ENCODE results near the gene LVRN. TPM values are rescaled to one million over a fixed set of nuclear protein-coding genes. Genes with fewer than 3 reads are reported as not detected.

Gene LVRN
- 0.13 TPM in 1 of 2 replicates, not detected in the other for total RNA-seq

GRCh38 chr5:115962239-115962564 is at the start of gene LVRN:
Gene LVRN (plus strand): TSS chr5:115962475. CDS start chr5:115962618, 143 bp downstream.

GRCh38 chr5:116032094-116032517 is 69.8 kb downstream of the LVRN start, which contains the start of gene ARL14EPL:
Gene ARL14EPL (plus strand): TSS chr5:116032472. CDS start chr5:116051466, 18,994 bp downstream.

Other genes starting within 250 kb of the LVRN start
- gene CDO1, start 145.8 kb upstream of the LVRN start, total RNA-seq = 7.1 and 13.0 TPM in 2 replicates
- gene ATG12, start 120.9 kb upstream of the LVRN start, total RNA-seq = 39.6 and 81.2 TPM in 2 replicates
- 79.4 and 81.1 TPM in 2 replicates for gene AP3S1, start 120.5 kb upstream of the LVRN start, total RNA-seq
- gene ARL14EPL, start 70.0 kb downstream of the LVRN start, total RNA-seq = 0.24 TPM in 1 of 2 replicates, not detected in the other
- gene COMMD10, start 122.5 kb downstream of the LVRN start, total RNA-seq = 18.9 and 29.3 TPM in 2 replicates